NCI-H1092 (cell line): ENCODE results near the gene BCAS4.

Experiments
- DNase-seq: peaks from one replicate; lab custom pipeline; 2025; lab: John Stamatoyannopoulos, UW

Gene BCAS4

GRCh38 chr20:50855498-50856474 lies 60.9 kb downstream of the BCAS4 start:
- DNase-seq: no peak

GRCh38 chr20:50856475-50857041 lies 61.7 kb downstream of the BCAS4 start:
- DNase-seq: no peak

GRCh38 chr20:50857348-50857747 lies 62.5 kb downstream of the BCAS4 start:
- no peak for DNase-seq

GRCh38 chr20:50858525-50858924 lies 63.7 kb downstream of the BCAS4 start:
- no peak for DNase-seq

- no peak for DNase-seq
These were observed 64.3 kb downstream of the BCAS4 start for GRCh38 chr20:50859161-50859560.

GRCh38 chr20:50861012-50861411 lies 66.2 kb downstream of the BCAS4 start:
- DNase-seq: no peak

- DNase-seq: no peak
These were observed 67.7 kb downstream of the BCAS4 start for GRCh38 chr20:50862546-50862945.

GRCh38 chr20:50865114-50865513 lies 70.3 kb downstream of the BCAS4 start:
- no peak for DNase-seq

GRCh38 chr20:50865591-50865990 lies 70.7 kb downstream of the BCAS4 start:
- DNase-seq: no peak

- DNase-seq: no peak
These were observed 71.3 kb downstream of the BCAS4 start for GRCh38 chr20:50866036-50866685.

- DNase-seq: no peak
These were observed 72.0 kb downstream of the BCAS4 start for GRCh38 chr20:50866831-50867230.

- no peak for DNase-seq
These were observed 72.9 kb downstream of the BCAS4 start for GRCh38 chr20:50867805-50868204.

- DNase-seq: no peak
These were observed 73.9 kb downstream of the BCAS4 start for GRCh38 chr20:50868509-50869495.

- DNase-seq: no peak
These were observed 75.8 kb downstream of the BCAS4 start for GRCh38 chr20:50870561-50871161.

GRCh38 chr20:50872560-50873425 lies 77.9 kb downstream of the BCAS4 start:
- DNase-seq: no peak

GRCh38 chr20:50873585-50873984 lies 78.7 kb downstream of the BCAS4 start:
- no peak for DNase-seq

GRCh38 chr20:50874111-50874757 lies 79.4 kb downstream of the BCAS4 start:
- DNase-seq: no peak

- DNase-seq: no peak
These were observed 80.2 kb downstream of the BCAS4 start for GRCh38 chr20:50874758-50875665.
